ENCODE results near the gene ZNF428.

DNA sequence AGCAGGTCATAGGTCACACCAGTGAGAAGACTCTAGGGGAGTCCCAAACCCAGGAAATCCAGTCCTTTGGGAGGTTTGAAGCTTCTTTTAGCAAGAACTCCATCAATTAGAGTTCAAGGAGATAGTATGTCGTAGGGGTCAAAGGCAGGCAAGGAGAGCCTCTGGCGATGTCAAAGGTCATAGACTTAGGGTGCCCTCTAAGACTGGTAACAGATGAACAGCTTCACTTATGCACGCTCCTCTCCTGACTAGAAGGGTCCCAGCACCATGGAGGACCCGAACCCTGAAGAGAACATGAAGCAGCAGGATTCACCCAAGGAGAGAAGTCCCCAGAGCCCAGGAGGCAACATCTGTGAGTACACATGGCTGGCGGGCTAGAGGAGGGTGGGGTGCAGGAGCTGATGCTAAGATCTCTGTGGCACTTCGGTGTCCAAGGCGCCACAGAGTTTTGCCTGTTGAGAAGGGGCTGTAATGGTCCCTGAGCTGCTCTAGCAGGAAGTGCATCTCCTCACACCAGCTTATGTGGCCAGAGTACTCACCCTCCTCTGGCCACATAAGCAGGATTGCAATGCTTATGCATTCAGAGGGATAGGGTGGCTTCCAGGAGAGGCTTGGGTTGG, 22.5 kb downstream of the ZNF428 start:
- TF ChIP-seq EZH2 (IDR thresholded peaks at IDR 0.05; ENCODE audit: insufficient read depth, low read length), result no peak
- TF ChIP-seq, protein P1, sequence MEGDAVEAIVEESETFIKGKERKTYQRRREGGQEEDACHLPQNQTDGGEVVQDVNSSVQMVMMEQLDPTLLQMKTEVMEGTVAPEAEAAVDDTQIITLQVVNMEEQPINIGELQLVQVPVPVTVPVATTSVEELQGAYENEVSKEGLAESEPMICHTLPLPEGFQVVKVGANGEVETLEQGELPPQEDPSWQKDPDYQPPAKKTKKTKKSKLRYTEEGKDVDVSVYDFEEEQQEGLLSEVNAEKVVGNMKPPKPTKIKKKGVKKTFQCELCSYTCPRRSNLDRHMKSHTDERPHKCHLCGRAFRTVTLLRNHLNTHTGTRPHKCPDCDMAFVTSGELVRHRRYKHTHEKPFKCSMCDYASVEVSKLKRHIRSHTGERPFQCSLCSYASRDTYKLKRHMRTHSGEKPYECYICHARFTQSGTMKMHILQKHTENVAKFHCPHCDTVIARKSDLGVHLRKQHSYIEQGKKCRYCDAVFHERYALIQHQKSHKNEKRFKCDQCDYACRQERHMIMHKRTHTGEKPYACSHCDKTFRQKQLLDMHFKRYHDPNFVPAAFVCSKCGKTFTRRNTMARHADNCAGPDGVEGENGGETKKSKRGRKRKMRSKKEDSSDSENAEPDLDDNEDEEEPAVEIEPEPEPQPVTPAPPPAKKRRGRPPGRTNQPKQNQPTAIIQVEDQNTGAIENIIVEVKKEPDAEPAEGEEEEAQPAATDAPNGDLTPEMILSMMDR (IDR thresholded peaks at IDR 0.05; ENCODE audit: insufficient read depth, low read depth, low read length), result no peak

All from astrocyte (in vitro differentiated cells and primary cell).